Measurements from ENCODE around the gene MAP1S.
A peak's percentile ranks its signal among the peaks of the same experiment; 100 is the strongest.

MAP1S gene

GRCh38 chr19:17743874-17744580, 24.7 kb downstream of the MAP1S start:
- Histone ChIP-seq H3K9me3 (ENCODE audit: severe bottlenecking) (no peaks in the 10 kb centered on the region), H3K4me3 (ENCODE audit: low read depth, low read length) (no peak overlapping the region), H3K36me3 (peaks cover 2% of the 10 kb centered on the region), H3K27ac (no peak overlapping the region), H3K27me3 (ENCODE audit: insufficient read depth, low read depth, severe bottlenecking) (no peaks in the 10 kb centered on the region)
- DNase-seq = no peak
- no peak for TF ChIP-seq CTCF (IDR thresholded peaks at IDR 0.05; ENCODE audit: low read depth, low read length)

GRCh38 chr19:17747205-17748098, 28.2 kb downstream of the MAP1S start:
- Histone ChIP-seq H3K27ac (peak overlapping the region; percentile 40; the same call in 1 of the 2 replicates), H3K27me3 (ENCODE audit: insufficient read depth, low read depth, severe bottlenecking) (no peaks in the 10 kb centered on the region), H3K4me3 (ENCODE audit: low read depth, low read length) (peak overlapping the region; percentile 75), H3K36me3 (no peaks in the 10 kb centered on the region), H3K9me3 (ENCODE audit: severe bottlenecking) (no peaks in the 10 kb centered on the region)
- TF ChIP-seq CTCF (IDR thresholded peaks at IDR 0.05; ENCODE audit: low read depth, low read length) = no peak
- DNase-seq = peak; percentile 95

- Histone ChIP-seq H3K4me3 (ENCODE audit: low read depth, low read length) (no peak overlapping the region), H3K36me3 (no peaks in the 10 kb centered on the region), H3K27ac (no peak overlapping the region), H3K27me3 (ENCODE audit: insufficient read depth, low read depth, severe bottlenecking) (no peaks in the 10 kb centered on the region), H3K9me3 (ENCODE audit: severe bottlenecking) (no peaks in the 10 kb centered on the region)
- DNase-seq = no peak
- TF ChIP-seq CTCF (IDR thresholded peaks at IDR 0.05; ENCODE audit: low read depth, low read length) = no peak
Measured at GRCh38 chr19:17748884-17749638, 29.8 kb downstream of the MAP1S start.

GRCh38 chr19:17749912-17750317, 30.6 kb downstream of the MAP1S start:
- no peaks in the 10 kb centered on the region for H3K27me3 ChIP-seq (ENCODE audit: insufficient read depth, low read depth, severe bottlenecking)
- no peak for DNase-seq
- TF ChIP-seq CTCF (IDR thresholded peaks at IDR 0.05; ENCODE audit: low read depth, low read length) = no peak
- no peaks in the 10 kb centered on the region for H3K9me3 ChIP-seq (ENCODE audit: severe bottlenecking)
- H3K27ac ChIP-seq = no peak overlapping the region
- no peak overlapping the region for H3K4me3 ChIP-seq (ENCODE audit: low read depth, low read length)
- H3K36me3 ChIP-seq = no peaks in the 10 kb centered on the region

GRCh38 chr19:17751103-17751911, 32.0 kb downstream of the MAP1S start, which contains the start of gene FCHO1:
TSS of gene FCHO1 (plus strand) at chr19:17751477. CDS start at chr19:17755165, 3,688 bp downstream.
- no peak for TF ChIP-seq CTCF (IDR thresholded peaks at IDR 0.05; ENCODE audit: low read depth, low read length)
- no peaks in the 10 kb centered on the region for H3K27me3 ChIP-seq (ENCODE audit: insufficient read depth, low read depth, severe bottlenecking)
- no peak for DNase-seq
- no peaks in the 10 kb centered on the region for H3K9me3 ChIP-seq (ENCODE audit: severe bottlenecking)
- no peak within 1 kb of the TSS for H3K4me3 ChIP-seq (ENCODE audit: low read depth, low read length)
- H3K27ac ChIP-seq = no peak within 1 kb of the TSS
- no peaks in the 10 kb centered on the region for H3K36me3 ChIP-seq
